B cell (primary cell): Measurements from ENCODE around the gene GBX1. TPM values are rescaled to one million over a fixed set of nuclear protein-coding genes. Genes with fewer than 3 reads are reported as not detected.

Experiments
- ATAC-seq: fragments of 200-7000 bp; cut with Tn5 transposase; one replicate; pipeline ENCODE4 v1.10.0; 2021; ENCODE audit warnings: low read depth, mild to moderate bottlenecking, moderate number of reproducible peaks, moderate library complexity
- CTCF ChIA-PET: fragments of 350-600 bp; sonication (Branson Sonifier 250); formaldehyde crosslinking; loops from one replicate; lab custom pipeline; 2021; ENCODE audit warnings: antibody characterized with exemption, inconsistent platforms; lab: Charles Lee
- POLR2A ChIA-PET: fragments of 350-600 bp; sonication (Branson Sonifier 250); formaldehyde crosslinking; loops from one replicate; lab custom pipeline; 2021; ENCODE audit warnings: antibody characterized with exemption; lab: Charles Lee
- DNase-seq: peaks from one replicate; pipeline ENCODE4 v3.0.0; 2013
- H2AFZ ChIP-seq: 2 replicates; pipeline ENCODE4 v1.6.1; 2012; ENCODE audit warnings: mild to moderate bottlenecking, low read depth, low read length; ENCODE audit not compliant: insufficient read depth, poor library complexity, severe bottlenecking
- H3K27ac ChIP-seq, 2 donors: 1 replicate in 1 of 2; 2 replicates in 1 of 2; pipeline ENCODE4 v1.5.1; 2012 to 2013; ENCODE audit warnings: low read length in 2 of 2, mild to moderate bottlenecking in 2 of 2, moderate library complexity in 1 of 2
- H3K27me3 ChIP-seq, 4 experiments: fragments of 200-600 bp in 1 of 4; sonication (generic) in 1 of 4; replicated peaks in 1 of 4; 1 replicate in 2 of 4; 2 replicates in 2 of 4; pipeline versions ENCODE4 v1.6.1 to v1.7.0; 2013 to 2016; ENCODE audit warnings: low read length in 3 of 4, mild to moderate bottlenecking in 2 of 4, mixed read lengths in 1 of 4, moderate library complexity in 1 of 4; ENCODE audit not compliant: insufficient read depth in 4 of 4, control insufficient read depth in 3 of 4; ENCODE audit errors: control extremely low read depth in 1 of 4
- H3K36me3 ChIP-seq, 2 experiments: replicated peaks in 1 of 2; 1 replicate in 1 of 2; 2 replicates in 1 of 2; pipeline versions ENCODE4 v1.6.1 to v1.7.1; 2013; ENCODE audit warnings: low read length in 1 of 2; ENCODE audit not compliant: insufficient read depth in 2 of 2, control insufficient read depth in 1 of 2; ENCODE audit errors: control extremely low read depth in 1 of 2, extremely low read depth in 1 of 2
- H3K4me1 ChIP-seq, 2 donors: fragments of 200-600 bp in 1 of 2; sonication (generic) in 1 of 2; 1 replicate in 1 of 2; 2 replicates in 1 of 2; pipeline versions ENCODE4 v1.5.1 to v1.6.1; 2013 to 2017; ENCODE audit warnings: low read length in 2 of 2; ENCODE audit not compliant: control insufficient read depth in 2 of 2, insufficient read depth in 2 of 2
- H3K4me2 ChIP-seq: replicated peaks from 2 replicates; pipeline ENCODE3; 2012; ENCODE audit warnings: mild to moderate bottlenecking, low read depth, low read length; ENCODE audit not compliant: poor library complexity, severe bottlenecking
- H3K4me3 ChIP-seq, 5 experiments: fragments of 200-600 bp in 1 of 5; sonication (generic) in 1 of 5; 1 replicate in 3 of 5; 2 replicates in 2 of 5; pipeline versions ENCODE4 v1.5.1 to v1.7.0; 2011 to 2016; ENCODE audit warnings: low read length in 4 of 5, mild to moderate bottlenecking in 4 of 5, low read depth in 2 of 5, control low read depth in 1 of 5, moderate library complexity in 1 of 5; ENCODE audit not compliant: insufficient read depth in 1 of 5; ENCODE audit errors: control extremely low read depth in 1 of 5, extremely low read depth in 1 of 5
- H3K79me2 ChIP-seq: fragments of 200-600 bp; sonication (generic); one replicate; pipeline ENCODE4 v1.6.0; 2016; ENCODE audit warnings: low read length; ENCODE audit not compliant: control insufficient read depth, insufficient read depth
- H3K9ac ChIP-seq: fragments of 200-600 bp; sonication (generic); 2 replicates; pipeline ENCODE4 v1.6.1; 2017; ENCODE audit warnings: mild to moderate bottlenecking, low read length, moderate library complexity
- H3K9me3 ChIP-seq, 3 donors: one replicate each; pipeline versions ENCODE4 v1.6.1 to v1.7.1; 2013; ENCODE audit warnings: low read length in 2 of 3; ENCODE audit not compliant: control insufficient read depth in 2 of 3, insufficient read depth in 1 of 3; ENCODE audit errors: control extremely low read depth in 1 of 3
- H4K20me1 ChIP-seq: 2 replicates; pipeline ENCODE4 v1.6.0; 2012; ENCODE audit warnings: mild to moderate bottlenecking, low read length; ENCODE audit not compliant: insufficient read depth, control insufficient read depth, poor library complexity, severe bottlenecking
- H3K27ac Mint-ChIP-seq: one replicate; pipeline ENCODE4 v1.8.0; 2021; ENCODE audit warnings: mixed read lengths
- H3K27me3 Mint-ChIP-seq: one replicate; pipeline ENCODE4 v1.8.0; 2021; ENCODE audit warnings: mixed read lengths
- H3K4me1 Mint-ChIP-seq: one replicate; pipeline ENCODE4 v1.8.0; 2021; ENCODE audit warnings: mixed read lengths
- H3K4me3 Mint-ChIP-seq: one replicate; pipeline ENCODE4 v1.8.0; 2021; ENCODE audit warnings: mixed read lengths
- H3K9me3 Mint-ChIP-seq: one replicate; pipeline ENCODE4 v1.8.0; 2022; ENCODE audit warnings: mixed read lengths; ENCODE audit not compliant: insufficient read depth
- EZH2 ChIP-seq: IDR thresholded peaks from 2 replicates; pipeline ENCODE4 v1.6.1; 2012; ENCODE audit warnings: borderline replicate concordance, low read depth, mild to moderate bottlenecking, moderate library complexity, low read length; ENCODE audit not compliant: insufficient read depth, poor library complexity, severe bottlenecking
- WGBS: methylation state at CpG from one replicate; pipeline ENCODE4 v1.1.5; 2013; ENCODE audit warnings: missing lambda C conversion rate; ENCODE audit not compliant: insufficient coverage; 5-methylcytosine and 5-hydroxymethylcytosine counted together
- intact Hi-C: fragments of 100-400 bp; cut with micrococcal nuclease; formaldehyde crosslinking; loops from one replicate; pipeline ENCODE4 v1.10.0; 2022
- polyA plus RNA-seq: library from polyadenylated mRNA; depleted of rRNA; stranded (reverse); fragments of >200 nt; gene quantifications from 2 replicates; pipeline ENCODE4 v1.2.3, GENCODE V29; 2012
- total RNA-seq, 2 donors: library from RNA; stranded (reverse); fragments of 120-200 nt in 1 of 2; gene quantifications; 1 replicate in 1 of 2; 2 replicates in 1 of 2; pipeline versions ENCODE4 v1.2.3 to v1.2.4, GENCODE V29; 2013 to 2022
- TF ChIP-seq, protein P1 (sequence below): fragments of 200-600 bp; IDR thresholded peaks from one replicate; pipeline ENCODE4 v1.8.0; 2022; ENCODE audit warnings: antibody characterized with exemption, mild to moderate bottlenecking

The GBX1 gene
- total and polyA plus RNA-seq, 2 donors (not counting 1 experiment from before 2014, with no cell fraction given): not detected

- Mint-ChIP-seq H3K9me3 (no peaks in the 10 kb centered on the region), H3K4me1 (peaks cover 11% of the 10 kb centered on the region), H3K4me3 (no peak overlapping the region), H3K27me3 (peaks cover 4% of the 10 kb centered on the region), H3K27ac (no peak overlapping the region)
- Histone ChIP-seq H3K4me3 (no peak overlapping the region), H2AFZ (no peak overlapping the region), H3K27me3 (peaks cover 0 to 9% (median 0%) of the 10 kb centered on the region in 4 experiments), H3K9ac (no peak overlapping the region), H3K79me2 (no peaks in the 10 kb centered on the region), H3K9me3 (no peaks in the 10 kb centered on the region), H4K20me1 (no peaks in the 10 kb centered on the region), H3K4me1 (peaks cover 0 to 6% of the 10 kb centered on the region in 2 donors), H3K36me3 (no peaks in the 10 kb centered on the region), H3K4me2 (no peak overlapping the region), H3K27ac (no peak overlapping the region)
- ChIA-PET CTCF (no interaction called here), POLR2A (no interaction called here)
- ATAC-seq (no peak), DNase-seq (no peak)
- TF ChIP-seq, protein P1, sequence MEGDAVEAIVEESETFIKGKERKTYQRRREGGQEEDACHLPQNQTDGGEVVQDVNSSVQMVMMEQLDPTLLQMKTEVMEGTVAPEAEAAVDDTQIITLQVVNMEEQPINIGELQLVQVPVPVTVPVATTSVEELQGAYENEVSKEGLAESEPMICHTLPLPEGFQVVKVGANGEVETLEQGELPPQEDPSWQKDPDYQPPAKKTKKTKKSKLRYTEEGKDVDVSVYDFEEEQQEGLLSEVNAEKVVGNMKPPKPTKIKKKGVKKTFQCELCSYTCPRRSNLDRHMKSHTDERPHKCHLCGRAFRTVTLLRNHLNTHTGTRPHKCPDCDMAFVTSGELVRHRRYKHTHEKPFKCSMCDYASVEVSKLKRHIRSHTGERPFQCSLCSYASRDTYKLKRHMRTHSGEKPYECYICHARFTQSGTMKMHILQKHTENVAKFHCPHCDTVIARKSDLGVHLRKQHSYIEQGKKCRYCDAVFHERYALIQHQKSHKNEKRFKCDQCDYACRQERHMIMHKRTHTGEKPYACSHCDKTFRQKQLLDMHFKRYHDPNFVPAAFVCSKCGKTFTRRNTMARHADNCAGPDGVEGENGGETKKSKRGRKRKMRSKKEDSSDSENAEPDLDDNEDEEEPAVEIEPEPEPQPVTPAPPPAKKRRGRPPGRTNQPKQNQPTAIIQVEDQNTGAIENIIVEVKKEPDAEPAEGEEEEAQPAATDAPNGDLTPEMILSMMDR: no peak
- TF ChIP-seq EZH2: no peak
- intact Hi-C loops: no loop called here
- WGBS: 95% methylated on average over 21 of the region's 22 CpGs
Measured at GRCh38 chr7:151120896-151121295, 46.6 kb downstream of the GBX1 start.

DNA sequence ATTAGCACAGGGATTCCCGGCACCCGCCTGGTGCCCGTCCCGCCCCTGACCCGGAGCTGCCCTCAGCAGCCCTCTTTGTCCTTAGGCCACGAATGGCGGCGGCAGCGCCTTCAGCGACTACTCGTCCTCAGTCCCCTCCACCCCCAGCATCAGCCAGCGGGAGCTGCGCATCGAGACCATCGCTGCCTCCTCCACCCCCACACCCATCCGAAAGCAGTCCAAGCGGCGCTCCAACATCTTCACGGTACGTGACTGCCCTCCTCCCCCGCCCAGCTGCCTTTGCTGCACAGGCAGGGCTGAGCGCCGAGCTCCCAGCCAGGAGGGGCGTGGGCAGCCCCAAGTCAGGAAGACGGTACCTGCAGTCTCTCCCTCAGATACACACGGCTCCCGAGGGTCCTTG, 47.6 kb downstream of the GBX1 start:
- no peak for DNase-seq
- Mint-ChIP-seq H3K27ac (no peak overlapping the region), H3K27me3 (peaks cover 7% of the 10 kb centered on the region), H3K4me3 (no peak overlapping the region), H3K4me1 (peaks cover 13% of the 10 kb centered on the region), H3K9me3 (no peaks in the 10 kb centered on the region)
- H3K36me3 ChIP-seq: no peaks in the 10 kb centered on the region
- WGBS: 95% methylated on average over 26 of the region's 27 CpGs
- H4K20me1 ChIP-seq: no peaks in the 10 kb centered on the region
- TF ChIP-seq EZH2: no peak
- TF ChIP-seq, protein P1: no peak
- no peak overlapping the region for H3K9ac ChIP-seq
- no peak overlapping the region for H2AFZ ChIP-seq
- ChIA-PET CTCF (no interaction called here), POLR2A (no interaction called here)
- intact Hi-C loops: no loop called here
- no peak overlapping the region for H3K27ac ChIP-seq
- peaks cover 0 to 11% (median 0%) of the 10 kb centered on the region in 4 experiments for H3K27me3 ChIP-seq
- H3K4me3 ChIP-seq: no peak overlapping the region
- H3K9me3 ChIP-seq: no peaks in the 10 kb centered on the region
- ATAC-seq: no peak
- H3K79me2 ChIP-seq: no peaks in the 10 kb centered on the region
- no peak overlapping the region for H3K4me2 ChIP-seq
- H3K4me1 ChIP-seq: peaks cover 0 to 6% of the 10 kb centered on the region in 2 donors
